Measurements from ENCODE around the gene UQCRH. TPM values are rescaled to one million over a fixed set of nuclear protein-coding genes. Genes with fewer than 3 reads are reported as not detected.
A peak's percentile ranks its signal among the peaks of the same experiment; 100 is the strongest.

UQCRH gene
- total RNA-seq, 1 donor: 202 TPM

GRCh38 chr1:46302641-46303037 is 859 bp upstream of the UQCRH start:
- peaks cover 25% of the 10 kb centered on the region for H3K4me1 ChIP-seq (ENCODE audit: insufficient read depth, low read length)
- DNase-seq (ENCODE audit: insufficient read length, low spot score, missing footprints): no peak
- H2AFZ ChIP-seq (ENCODE audit: low read length): peak overlapping the region; percentile 20
- peaks cover 5% of the 10 kb centered on the region for H3K36me3 ChIP-seq (ENCODE audit: insufficient read depth, low read length)
- no peaks in the 10 kb centered on the region for H3K9me3 ChIP-seq (ENCODE audit: low read depth, low read length)
- peaks cover 97% of the 10 kb centered on the region for H3K79me2 ChIP-seq (ENCODE audit: insufficient read depth, low read length)
- H3K27ac ChIP-seq (ENCODE audit: low read depth, low read length): peak overlapping the region; percentile 94
- H3K4me3 ChIP-seq (ENCODE audit: insufficient read depth, low read length): peak overlapping the region; percentile 92
- no peak for TF ChIP-seq CTCF (IDR thresholded peaks at IDR 0.05; ENCODE audit: extremely low read depth, low read depth, low read length)
- peaks cover 38% of the 10 kb centered on the region for H4K20me1 ChIP-seq (ENCODE audit: insufficient read depth, low read length)
- H3K27me3 ChIP-seq (ENCODE audit: insufficient read depth, low read length): no peaks in the 10 kb centered on the region
- peak overlapping the region; percentile 93 for H3K4me2 ChIP-seq (ENCODE audit: insufficient read depth, low read length)

GRCh38 chr1:46303872-46304326 is 401 bp downstream of the UQCRH start:
- H3K9me3 ChIP-seq (ENCODE audit: low read depth, low read length): no peaks in the 10 kb centered on the region
- peak overlapping the region; percentile 94 for H3K27ac ChIP-seq (ENCODE audit: low read depth, low read length)
- H2AFZ ChIP-seq (ENCODE audit: low read length): peak overlapping the region; percentile 85
- DNase-seq (ENCODE audit: insufficient read length, low spot score, missing footprints): peak; percentile 78
- no peaks in the 10 kb centered on the region for H3K27me3 ChIP-seq (ENCODE audit: insufficient read depth, low read length)
- H3K36me3 ChIP-seq (ENCODE audit: insufficient read depth, low read length): peaks cover 3% of the 10 kb centered on the region
- H3K4me3 ChIP-seq (ENCODE audit: insufficient read depth, low read length): peak overlapping the region; percentile 92
- peaks cover 22% of the 10 kb centered on the region for H3K4me1 ChIP-seq (ENCODE audit: insufficient read depth, low read length)
- TF ChIP-seq CTCF (IDR thresholded peaks at IDR 0.05; ENCODE audit: extremely low read depth, low read depth, low read length): peak; percentile 3
- H3K79me2 ChIP-seq (ENCODE audit: insufficient read depth, low read length): peaks cover 97% of the 10 kb centered on the region
- H3K4me2 ChIP-seq (ENCODE audit: insufficient read depth, low read length): peak overlapping the region; percentile 93
- peaks cover 35% of the 10 kb centered on the region for H4K20me1 ChIP-seq (ENCODE audit: insufficient read depth, low read length)

GRCh38 chr1:46306159-46306530 is 2.6 kb downstream of the UQCRH start:
- H4K20me1 ChIP-seq (ENCODE audit: insufficient read depth, low read length): peaks cover 26% of the 10 kb centered on the region
- DNase-seq (ENCODE audit: insufficient read length, low spot score, missing footprints): no peak
- H3K4me2 ChIP-seq (ENCODE audit: insufficient read depth, low read length): no peak overlapping the region
- peaks cover 13% of the 10 kb centered on the region for H3K4me1 ChIP-seq (ENCODE audit: insufficient read depth, low read length)
- H3K79me2 ChIP-seq (ENCODE audit: insufficient read depth, low read length): peaks cover 89% of the 10 kb centered on the region
- H3K4me3 ChIP-seq (ENCODE audit: insufficient read depth, low read length): no peak overlapping the region
- H2AFZ ChIP-seq (ENCODE audit: low read length): no peak overlapping the region
- no peaks in the 10 kb centered on the region for H3K27me3 ChIP-seq (ENCODE audit: insufficient read depth, low read length)
- H3K36me3 ChIP-seq (ENCODE audit: insufficient read depth, low read length): peaks cover 20% of the 10 kb centered on the region
- no peak overlapping the region for H3K27ac ChIP-seq (ENCODE audit: low read depth, low read length)
- no peaks in the 10 kb centered on the region for H3K9me3 ChIP-seq (ENCODE audit: low read depth, low read length)
- no peak for TF ChIP-seq CTCF (IDR thresholded peaks at IDR 0.05; ENCODE audit: extremely low read depth, low read depth, low read length)

GRCh38 chr1:46309401-46310159 is 6.1 kb downstream of the UQCRH start:
- no peak overlapping the region for H3K27ac ChIP-seq (ENCODE audit: low read depth, low read length)
- no peak for TF ChIP-seq CTCF (IDR thresholded peaks at IDR 0.05; ENCODE audit: extremely low read depth, low read depth, low read length)
- H3K79me2 ChIP-seq (ENCODE audit: insufficient read depth, low read length): peaks cover 57% of the 10 kb centered on the region
- no peaks in the 10 kb centered on the region for H3K9me3 ChIP-seq (ENCODE audit: low read depth, low read length)
- DNase-seq (ENCODE audit: insufficient read length, low spot score, missing footprints): no peak
- H3K4me2 ChIP-seq (ENCODE audit: insufficient read depth, low read length): no peak overlapping the region
- H3K4me3 ChIP-seq (ENCODE audit: insufficient read depth, low read length): no peak overlapping the region
- H3K27me3 ChIP-seq (ENCODE audit: insufficient read depth, low read length): no peaks in the 10 kb centered on the region
- H3K4me1 ChIP-seq (ENCODE audit: insufficient read depth, low read length): peaks cover 9% of the 10 kb centered on the region
- no peak overlapping the region for H2AFZ ChIP-seq (ENCODE audit: low read length)
- peaks cover 17% of the 10 kb centered on the region for H4K20me1 ChIP-seq (ENCODE audit: insufficient read depth, low read length)
- peaks cover 48% of the 10 kb centered on the region for H3K36me3 ChIP-seq (ENCODE audit: insufficient read depth, low read length)

All from osteoblast (primary cell).